HFF-Myc (cell line): ENCODE data around the gene SFXN1.

ENCODE experiments used
- DNase-seq: peaks from one replicate; pipeline ENCODE4 v3.0.0-alpha.2; 2011; ENCODE audit warnings: low read depth; ENCODE audit errors: extremely low read depth
- H3K4me3 ChIP-seq: replicated peaks from 2 replicates; pipeline ENCODE4 v1.5.1; 2011; ENCODE audit warnings: low read depth, mild to moderate bottlenecking, control low read depth, low read length
- TF ChIP-seq, protein P1 (sequence below): IDR thresholded peaks from 2 replicates; pipeline ENCODE4 v1.5.1; 2012; ENCODE audit warnings: mild to moderate bottlenecking, low read depth, low read length, control low read depth; ENCODE audit errors: missing control alignments

Gene SFXN1

DNA sequence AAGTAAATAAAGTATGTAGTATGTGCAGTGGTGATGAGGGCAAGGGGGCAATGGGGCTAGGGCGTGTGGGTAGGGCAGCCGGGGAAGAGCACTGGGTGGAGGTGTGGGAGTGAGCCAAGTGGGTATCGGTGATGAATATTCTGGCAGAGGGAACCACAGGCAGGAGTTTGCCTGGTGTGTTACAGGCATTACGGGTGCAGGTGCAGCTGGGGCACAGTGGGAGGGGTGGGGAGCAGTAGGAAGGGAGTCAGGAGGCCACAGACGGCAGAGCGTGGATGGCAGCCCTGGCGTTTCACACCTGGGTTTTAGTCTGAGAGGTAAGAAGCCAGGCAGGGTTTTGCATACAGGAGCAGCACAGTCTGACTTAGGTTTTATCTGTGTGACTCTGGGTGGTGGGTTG is 35.4 kb downstream of the SFXN1 start:
- H3K4me3 ChIP-seq, result no peak overlapping the region
- TF ChIP-seq, protein P1, sequence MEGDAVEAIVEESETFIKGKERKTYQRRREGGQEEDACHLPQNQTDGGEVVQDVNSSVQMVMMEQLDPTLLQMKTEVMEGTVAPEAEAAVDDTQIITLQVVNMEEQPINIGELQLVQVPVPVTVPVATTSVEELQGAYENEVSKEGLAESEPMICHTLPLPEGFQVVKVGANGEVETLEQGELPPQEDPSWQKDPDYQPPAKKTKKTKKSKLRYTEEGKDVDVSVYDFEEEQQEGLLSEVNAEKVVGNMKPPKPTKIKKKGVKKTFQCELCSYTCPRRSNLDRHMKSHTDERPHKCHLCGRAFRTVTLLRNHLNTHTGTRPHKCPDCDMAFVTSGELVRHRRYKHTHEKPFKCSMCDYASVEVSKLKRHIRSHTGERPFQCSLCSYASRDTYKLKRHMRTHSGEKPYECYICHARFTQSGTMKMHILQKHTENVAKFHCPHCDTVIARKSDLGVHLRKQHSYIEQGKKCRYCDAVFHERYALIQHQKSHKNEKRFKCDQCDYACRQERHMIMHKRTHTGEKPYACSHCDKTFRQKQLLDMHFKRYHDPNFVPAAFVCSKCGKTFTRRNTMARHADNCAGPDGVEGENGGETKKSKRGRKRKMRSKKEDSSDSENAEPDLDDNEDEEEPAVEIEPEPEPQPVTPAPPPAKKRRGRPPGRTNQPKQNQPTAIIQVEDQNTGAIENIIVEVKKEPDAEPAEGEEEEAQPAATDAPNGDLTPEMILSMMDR, result no peak
- no peak for DNase-seq

DNA sequence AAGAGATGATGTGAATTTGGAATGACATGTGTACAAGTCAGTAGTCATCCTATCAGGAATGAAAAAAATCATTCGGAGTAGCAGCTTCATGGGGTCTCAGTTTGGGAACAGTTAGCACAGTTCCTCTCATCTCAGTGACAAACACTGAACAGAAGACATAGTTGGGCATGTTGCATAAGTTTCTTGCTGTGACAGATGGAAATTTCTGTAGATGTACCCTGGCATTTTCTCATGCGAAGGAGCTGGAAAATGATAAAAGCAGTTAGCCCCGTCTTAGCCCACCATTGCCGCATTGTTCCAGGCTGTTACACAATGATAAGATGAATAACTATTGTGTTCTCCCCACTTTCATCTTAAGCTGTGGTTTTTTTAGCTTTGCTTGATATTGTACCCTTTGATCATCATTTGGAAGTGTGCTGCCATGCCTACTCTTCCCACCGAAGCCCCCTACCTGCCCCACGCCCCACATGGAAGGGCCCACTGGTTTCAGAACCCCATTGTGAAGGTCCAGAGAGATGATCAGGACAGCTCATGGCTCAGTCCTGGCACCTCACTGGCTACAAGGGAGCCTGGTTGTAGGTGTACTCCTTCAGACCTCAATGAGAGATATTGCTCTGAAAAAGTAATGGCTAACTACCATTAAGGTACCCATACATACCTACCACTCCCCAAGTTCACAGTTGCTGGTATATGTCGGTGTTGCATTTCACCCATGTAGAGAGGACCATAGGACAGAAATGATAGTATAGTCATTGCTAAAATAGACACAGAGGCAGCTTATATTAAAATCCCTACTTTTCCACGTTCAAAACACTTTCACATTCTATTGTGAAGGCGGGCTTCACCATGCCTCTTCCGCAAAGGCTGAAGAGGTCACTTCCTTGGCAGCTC is 38.8 kb downstream of the SFXN1 start:
- TF ChIP-seq, protein P1, result no peak
- DNase-seq, result no peak
- H3K4me3 ChIP-seq, result no peak overlapping the region

DNA sequence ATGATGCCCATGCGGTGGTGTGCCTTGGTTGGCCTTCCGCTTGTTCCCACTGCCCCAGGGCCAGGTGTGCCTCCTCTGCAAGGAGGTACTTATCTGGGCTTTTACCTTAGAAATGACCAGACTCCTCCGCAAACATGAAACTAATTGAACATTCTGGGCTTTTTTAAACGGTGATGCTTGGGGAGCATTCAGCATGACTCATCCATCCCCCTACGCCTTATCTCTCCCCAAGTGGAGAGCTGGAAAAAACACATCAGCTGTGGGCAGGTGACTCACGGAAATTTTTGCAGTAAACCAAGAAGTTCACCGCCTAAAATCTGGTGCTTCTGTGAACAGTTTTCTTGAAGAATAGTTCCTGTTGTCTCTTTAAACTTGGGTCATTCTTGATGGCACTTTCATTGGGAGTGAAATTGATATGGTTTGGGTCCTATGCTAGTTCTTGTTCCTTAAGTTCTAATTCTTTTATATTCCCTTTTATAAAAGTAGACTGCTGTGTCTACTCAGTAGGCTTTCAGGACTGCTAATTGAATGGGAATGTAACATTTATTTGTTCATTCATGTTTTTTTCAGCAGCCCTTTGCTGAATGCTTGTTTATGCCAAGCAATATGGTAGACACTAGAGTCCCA is 39.6 kb downstream of the SFXN1 start:
- TF ChIP-seq, protein P1, result no peak
- H3K4me3 ChIP-seq, result no peak overlapping the region
- peak; percentile 12 for DNase-seq

DNA sequence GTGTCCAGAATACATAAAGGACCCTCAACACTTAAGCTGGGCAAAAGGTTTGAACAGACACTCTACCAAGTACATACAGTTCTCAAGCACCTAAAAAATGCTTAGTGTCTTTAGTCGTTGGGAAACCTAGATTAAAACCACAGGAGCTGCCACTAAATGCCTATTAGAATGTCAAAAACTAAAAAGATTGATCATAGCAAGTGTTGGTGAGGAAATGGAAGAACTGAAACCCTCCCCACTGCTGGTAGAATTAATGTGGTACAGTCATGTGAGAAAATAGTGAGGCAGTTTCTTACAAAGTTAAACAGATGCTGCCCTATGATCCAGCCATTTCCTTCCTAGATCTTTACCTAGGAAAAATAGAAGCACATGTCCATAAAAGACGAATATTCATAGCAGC is 40.6 kb downstream of the SFXN1 start:
- no peak overlapping the region for H3K4me3 ChIP-seq
- TF ChIP-seq, protein P1, result no peak
- DNase-seq, result no peak

DNA sequence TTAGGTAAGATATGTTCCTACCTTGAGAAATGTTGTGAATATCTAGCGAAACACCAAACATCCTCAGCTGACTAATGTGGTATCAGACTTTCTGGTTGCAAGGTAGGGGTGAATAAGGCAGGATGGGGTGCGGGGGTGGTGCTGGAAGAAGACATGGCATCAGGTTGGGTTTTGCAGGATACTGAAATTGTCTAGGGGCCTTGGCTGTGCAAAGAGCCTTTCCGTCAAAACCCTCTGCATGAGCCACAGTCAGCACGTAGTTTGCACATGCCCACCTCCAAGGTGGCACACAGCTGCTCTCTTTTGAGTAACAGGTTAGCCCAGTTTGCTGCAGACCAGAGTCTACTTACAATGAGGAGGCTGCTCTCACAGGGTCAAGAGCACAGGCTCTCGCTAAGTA is 42.0 kb downstream of the SFXN1 start:
- H3K4me3 ChIP-seq, result no peak overlapping the region
- TF ChIP-seq, protein P1, result no peak
- DNase-seq, result no peak

DNA sequence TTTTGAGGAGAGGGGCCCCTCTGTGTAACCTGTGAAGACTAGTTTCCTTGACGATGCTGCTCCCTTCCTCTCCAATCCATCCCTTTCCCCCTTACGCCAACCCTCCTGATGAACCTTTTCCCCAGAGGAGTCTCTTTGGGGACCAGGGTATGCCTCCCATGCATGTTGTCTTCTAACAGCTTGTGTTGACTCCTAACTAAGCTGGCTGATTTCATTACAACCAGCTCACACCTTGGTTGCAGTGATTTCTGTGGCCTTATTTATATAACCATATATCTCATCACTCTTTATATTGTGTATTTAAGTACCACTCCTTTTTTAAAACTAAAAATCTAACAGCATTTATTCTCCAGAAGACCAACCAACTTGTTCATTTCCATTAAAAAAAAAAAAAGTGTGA is 42.5 kb downstream of the SFXN1 start:
- TF ChIP-seq, protein P1, result no peak
- no peak for DNase-seq
- H3K4me3 ChIP-seq, result no peak overlapping the region
